BLaER1 (cell line): ENCODE data around the gene OSBPL5.
"Not testable (repeated sequence)": the region's sequence is repeated elsewhere in the genome, so short reads cannot be mapped to it uniquely, and the experiment has no call there.

Source experiments
- H3K27ac ChIP-seq: shearing (Covaris generic); formaldehyde crosslinking; 2 replicates; pipeline ENCODE4 v1.8.1; 2022
- H3K27me3 ChIP-seq: shearing (Covaris generic); formaldehyde crosslinking; 2 replicates; pipeline ENCODE4 v1.8.1; 2022
- H3K36me3 ChIP-seq: shearing (Covaris generic); formaldehyde crosslinking; 2 replicates; pipeline ENCODE4 v1.8.1; 2022
- H3K4me1 ChIP-seq: shearing (Covaris generic); formaldehyde crosslinking; 2 replicates; pipeline ENCODE4 v1.8.1; 2022
- H3K4me2 ChIP-seq: shearing (Covaris generic); formaldehyde crosslinking; 2 replicates; pipeline ENCODE4 v1.8.1; 2022
- H3K4me3 ChIP-seq: shearing (Covaris generic); formaldehyde crosslinking; 2 replicates; pipeline ENCODE4 v1.8.1; 2022
- H3K9ac ChIP-seq: shearing (Covaris generic); formaldehyde crosslinking; 2 replicates; pipeline ENCODE4 v1.8.1; 2022
- H3K9me3 ChIP-seq: shearing (Covaris generic); formaldehyde crosslinking; 2 replicates; pipeline ENCODE4 v1.8.1; 2022
- H4K20me1 ChIP-seq: shearing (Covaris generic); formaldehyde crosslinking; 2 replicates; pipeline ENCODE4 v1.8.1; 2022
- Cebpa-rat ChIP-seq: shearing (Covaris generic); IDR thresholded peaks from 2 replicates; pipeline ENCODE4 v1.8.1; 2022

OSBPL5 gene

DNA sequence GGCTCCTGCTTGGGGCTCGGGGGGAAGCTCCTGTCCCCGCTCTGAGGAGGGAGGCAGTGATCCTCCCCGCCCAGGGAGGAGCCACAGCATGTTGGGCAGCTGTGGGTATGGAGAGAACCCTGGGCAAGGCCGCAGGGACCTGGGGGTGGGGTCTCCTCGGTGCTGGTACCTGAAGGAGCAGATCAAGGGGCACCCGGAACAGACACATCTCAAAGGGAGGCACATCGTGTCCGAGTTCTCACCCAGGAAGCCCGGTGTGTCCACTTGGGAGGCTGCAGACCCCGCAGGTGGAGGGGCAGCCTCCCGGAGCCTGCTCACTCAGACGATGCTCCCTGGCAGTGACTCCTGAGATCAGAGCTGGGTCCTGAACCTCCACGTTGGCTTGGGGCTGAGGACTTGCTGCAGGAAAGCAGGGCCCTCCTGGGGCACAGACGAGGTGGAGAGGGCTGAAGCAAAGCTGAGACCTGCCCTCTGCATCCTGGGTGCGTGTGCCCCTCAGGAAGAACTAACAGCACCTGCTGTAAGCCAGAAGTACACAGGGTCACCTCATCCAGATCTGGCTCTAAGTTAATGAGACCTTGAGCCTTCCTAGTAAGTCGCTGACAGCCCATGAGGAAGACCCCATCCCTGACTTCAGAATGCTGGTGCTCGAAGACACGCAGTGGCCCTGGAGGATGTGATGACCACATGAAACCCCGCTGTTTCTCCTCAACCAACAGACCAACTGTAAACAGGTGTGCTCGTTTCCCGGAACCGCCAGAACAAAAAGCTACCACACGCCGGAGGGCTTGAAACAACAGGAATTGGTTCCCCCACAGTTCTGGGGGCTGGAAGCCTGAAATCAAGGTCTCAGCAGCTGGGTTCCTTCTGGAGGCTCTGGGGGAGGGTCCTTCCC is 5.9 kb upstream of the OSBPL5 start:
- peak overlapping the region; percentile 83 for H3K4me2 ChIP-seq
- peak overlapping the region; percentile 35; the same call in 1 of the 2 replicates for H3K27ac ChIP-seq
- 0 out of 2 replicates have a peak overlapping the region, but pooled peaks have one; percentile 28 for H3K9ac ChIP-seq
- H3K36me3 ChIP-seq: no peaks in the 10 kb centered on the region
- TF ChIP-seq Cebpa-rat: no peak
- H4K20me1 ChIP-seq: no peaks in the 10 kb centered on the region
- no peak overlapping the region for H3K4me3 ChIP-seq
- H3K4me1 ChIP-seq: peaks cover 67% of the 10 kb centered on the region
- H3K9me3 ChIP-seq: peaks cover 7% of the 10 kb centered on the region
- H3K27me3 ChIP-seq: no peaks in the 10 kb centered on the region

DNA sequence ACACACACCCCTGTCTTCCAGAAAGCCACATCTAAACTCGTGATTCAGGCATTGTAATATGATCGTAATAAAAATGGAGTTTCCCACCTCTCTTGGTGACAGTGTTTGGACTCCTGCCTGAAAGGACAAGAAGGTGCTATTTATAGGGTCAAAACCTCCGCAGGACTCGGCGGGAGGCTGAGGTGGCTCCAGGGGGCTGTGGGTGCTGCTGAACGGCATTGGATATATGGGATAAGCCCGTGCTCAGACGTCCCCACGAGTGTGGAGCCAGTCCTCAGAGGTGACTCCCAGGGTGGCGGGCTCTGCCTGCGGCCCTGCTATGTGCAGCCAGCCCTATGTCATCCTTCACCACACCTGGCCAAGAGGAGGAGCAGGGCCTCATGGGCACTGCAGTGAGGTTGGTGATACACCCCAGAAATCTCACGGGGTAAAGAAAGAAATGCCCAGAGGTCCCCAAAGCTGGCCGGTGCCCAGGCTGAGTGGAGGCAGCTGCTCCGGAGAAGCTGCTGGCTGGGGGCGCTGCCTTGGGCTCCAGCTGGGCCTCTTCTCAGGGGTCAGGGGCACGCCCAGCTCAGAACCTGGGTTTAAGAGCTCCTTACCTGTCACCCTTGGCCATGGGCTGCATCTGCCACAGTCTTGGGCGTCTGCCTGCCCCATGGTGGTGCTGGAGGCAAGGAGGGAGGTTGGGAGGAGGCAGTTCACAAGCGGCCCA is 5.1 kb upstream of the OSBPL5 start:
- peak overlapping the region; percentile 83 for H3K4me2 ChIP-seq
- no peak overlapping the region for H3K4me3 ChIP-seq
- H3K27ac ChIP-seq: peak overlapping the region; percentile 62; the same call in 1 of the 2 replicates
- no peaks in the 10 kb centered on the region for H3K27me3 ChIP-seq
- H3K9me3 ChIP-seq: no peaks in the 10 kb centered on the region
- H4K20me1 ChIP-seq: no peaks in the 10 kb centered on the region
- peaks cover 75% of the 10 kb centered on the region for H3K4me1 ChIP-seq
- no peak for TF ChIP-seq Cebpa-rat
- H3K36me3 ChIP-seq: no peaks in the 10 kb centered on the region
- peak overlapping the region; percentile 51; the same call in 1 of the 2 replicates for H3K9ac ChIP-seq

DNA sequence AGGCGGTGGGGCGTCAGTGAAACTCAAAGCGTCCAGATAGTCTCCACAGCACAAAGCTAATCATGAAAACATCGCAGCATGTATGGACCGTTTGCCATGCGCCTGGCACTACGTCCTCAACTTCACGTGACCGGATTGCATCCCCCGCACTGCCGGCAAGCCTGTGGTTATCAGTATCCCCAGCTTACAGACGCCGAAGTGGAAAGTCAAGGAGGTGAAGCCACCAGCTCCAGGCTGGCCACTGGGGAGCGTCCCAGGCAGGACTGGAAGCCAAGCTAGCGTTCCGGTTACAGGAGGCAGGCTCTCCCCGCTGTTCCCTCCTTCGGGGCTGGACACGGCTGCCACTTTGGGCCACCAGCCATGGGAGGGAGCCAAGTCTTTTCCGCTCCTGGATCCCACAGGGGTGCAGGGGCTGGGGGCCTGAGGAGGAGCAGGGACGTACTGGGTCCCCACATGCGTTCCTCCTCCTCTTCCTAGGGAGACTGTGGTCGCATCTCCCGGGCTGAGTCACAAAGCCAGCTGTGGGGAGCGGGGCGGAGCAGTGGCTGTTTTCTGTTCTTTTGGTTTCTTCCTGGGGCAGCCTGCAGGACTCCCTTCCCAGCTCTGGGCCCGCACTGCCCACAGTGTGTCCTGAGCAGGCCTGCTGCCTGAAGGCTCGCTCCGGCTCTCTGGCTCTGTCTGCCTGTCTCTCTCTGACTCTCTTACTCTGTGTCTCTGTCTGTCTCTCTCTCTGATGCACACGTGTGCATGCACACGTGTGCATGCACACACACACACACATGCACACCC is 4.3 kb upstream of the OSBPL5 start:
- H4K20me1 ChIP-seq: peaks cover 1% of the 10 kb centered on the region
- H3K9ac ChIP-seq: peak overlapping the region; percentile 51; the same call in 1 of the 2 replicates
- peak overlapping the region; percentile 49 for H3K4me3 ChIP-seq
- H3K4me2 ChIP-seq: peak overlapping the region; percentile 83
- peak overlapping the region; percentile 62 for H3K27ac ChIP-seq
- H3K4me1 ChIP-seq: peaks cover 75% of the 10 kb centered on the region
- no peaks in the 10 kb centered on the region for H3K27me3 ChIP-seq
- H3K36me3 ChIP-seq: no peaks in the 10 kb centered on the region
- TF ChIP-seq Cebpa-rat: no peak
- H3K9me3 ChIP-seq: no peaks in the 10 kb centered on the region

DNA sequence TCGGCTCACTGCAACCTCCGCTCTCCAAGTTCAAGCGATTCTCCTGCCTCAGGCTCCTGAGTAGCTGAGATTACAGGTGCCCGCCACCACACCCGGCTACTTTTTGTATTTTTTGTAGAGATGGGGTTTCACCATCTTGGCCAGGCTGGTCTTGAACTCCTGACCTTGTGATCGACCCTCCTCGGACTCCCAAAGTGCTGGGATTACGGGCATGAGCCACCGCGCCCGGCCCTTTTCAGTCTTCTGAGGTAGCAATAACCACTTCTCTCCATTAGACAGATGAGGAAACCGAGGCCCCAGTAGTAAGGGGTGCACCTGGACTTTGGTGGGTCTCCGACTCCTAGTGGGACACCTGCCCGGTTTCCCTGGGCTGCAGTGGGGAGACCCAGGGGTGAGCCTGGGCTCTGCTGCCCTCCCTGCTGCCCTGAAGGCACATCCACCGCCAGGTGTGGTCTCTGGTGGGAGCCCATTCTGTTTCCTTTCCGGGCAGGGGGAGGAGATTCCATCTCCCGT is 3.7 kb upstream of the OSBPL5 start:
- Histone ChIP-seq H3K27ac (peak overlapping the region; percentile 62), H3K4me1 (peaks cover 82% of the 10 kb centered on the region), H3K4me3 (peak overlapping the region; percentile 49), H3K4me2 (peak overlapping the region; percentile 83), H3K9ac (peak overlapping the region; percentile 51; the same call in 1 of the 2 replicates)
- not testable (repeated sequence) for H3K9me3 ChIP-seq, H4K20me1 ChIP-seq, H3K36me3 ChIP-seq, H3K27me3 ChIP-seq

DNA sequence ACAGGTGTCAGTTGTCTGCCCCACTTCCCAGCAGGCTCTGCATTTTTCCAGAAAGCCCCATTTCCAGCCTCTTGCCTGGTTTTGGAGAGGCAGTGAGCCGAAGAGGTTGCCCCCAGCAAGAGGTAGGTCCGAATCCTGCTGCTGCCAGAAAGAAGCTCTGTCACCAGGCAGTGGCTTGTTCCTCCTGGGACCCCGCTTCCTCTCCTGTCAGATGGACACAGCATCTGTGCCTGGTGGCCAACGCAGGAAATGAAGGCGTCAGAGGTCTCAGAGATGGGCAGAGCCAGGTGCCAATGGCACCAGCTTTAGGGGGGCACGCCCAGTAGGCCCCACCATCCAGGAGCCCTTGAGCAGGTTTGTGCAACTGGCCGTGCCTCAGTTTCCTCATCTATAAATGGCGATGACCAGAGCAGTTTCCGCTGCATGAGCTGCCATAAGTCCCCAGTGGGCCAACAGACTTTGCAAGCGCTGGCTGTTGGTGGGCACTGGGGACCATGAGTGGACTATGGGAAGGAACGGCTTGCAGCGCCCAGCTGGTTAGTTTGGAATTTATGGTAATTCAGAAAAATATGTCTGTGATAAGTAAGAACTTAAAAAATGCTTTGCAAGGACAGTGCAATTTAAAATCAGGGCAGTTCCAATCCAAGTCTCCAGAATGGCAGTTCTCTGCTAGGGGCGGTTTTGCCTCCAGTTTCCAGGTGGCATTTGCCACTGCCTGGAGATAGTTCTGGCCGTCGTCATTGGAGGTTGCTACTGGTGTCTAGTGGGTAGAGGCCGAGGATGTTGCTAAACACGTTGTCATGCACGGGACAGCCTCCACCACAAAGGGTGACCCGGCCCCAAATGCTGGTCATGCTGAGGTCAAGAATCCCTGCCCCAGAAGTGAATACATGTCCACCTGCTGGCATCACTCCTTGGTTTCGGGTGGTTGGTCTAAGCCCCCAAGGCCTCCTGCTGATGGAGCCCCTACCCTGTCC is 2.3 kb upstream of the OSBPL5 start:
- Histone ChIP-seq H3K9ac (no peak overlapping the region), H3K36me3 (no peaks in the 10 kb centered on the region), H4K20me1 (peaks cover 21% of the 10 kb centered on the region), H3K9me3 (no peaks in the 10 kb centered on the region), H3K4me2 (peak overlapping the region; percentile 95), H3K4me3 (no peak overlapping the region), H3K4me1 (peaks cover 93% of the 10 kb centered on the region), H3K27me3 (no peaks in the 10 kb centered on the region), H3K27ac (no peak overlapping the region)
- no peak for TF ChIP-seq Cebpa-rat

DNA sequence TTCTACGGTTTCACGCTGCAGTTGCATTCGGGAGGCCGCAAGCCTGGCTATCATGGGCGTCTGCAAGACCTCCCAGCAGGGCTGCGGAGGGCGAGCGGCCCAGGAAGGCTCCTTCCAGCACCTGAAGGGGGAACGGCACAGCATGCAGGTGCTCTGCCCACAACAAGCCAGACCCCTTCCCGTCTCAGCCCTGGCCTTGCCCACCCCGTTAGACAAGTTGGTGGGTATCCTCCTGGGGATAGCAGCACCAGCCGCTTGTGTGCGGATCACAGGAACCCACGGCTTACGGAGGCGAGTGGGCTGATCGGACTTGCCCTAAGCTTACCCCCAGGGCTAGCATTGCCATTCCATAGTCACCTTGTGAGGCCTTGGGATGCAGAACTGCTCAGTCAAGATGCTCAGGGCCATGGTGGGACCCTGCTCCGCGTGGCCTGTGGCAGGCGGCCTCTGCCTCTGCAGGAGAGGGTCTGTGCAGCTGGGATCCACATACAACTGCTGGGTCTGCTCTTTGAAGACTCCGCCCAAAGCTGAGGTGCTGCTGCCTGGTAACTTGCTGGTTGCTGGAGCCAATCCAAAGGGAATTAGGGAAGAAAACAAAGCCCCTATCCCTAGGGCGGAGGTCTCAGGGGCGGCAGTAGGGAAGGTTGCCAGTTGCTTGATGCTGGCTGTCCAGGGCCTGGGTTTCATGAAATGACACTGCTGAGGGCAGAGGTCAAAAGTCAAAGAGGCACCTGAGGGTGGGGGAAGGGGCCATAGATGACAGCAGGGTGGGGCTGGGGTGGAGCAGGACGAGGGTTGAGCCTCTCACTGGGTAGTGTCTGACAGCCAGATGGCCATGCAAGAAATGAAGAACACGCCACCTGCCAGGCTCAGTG is 1.4 kb upstream of the OSBPL5 start:
- no peak overlapping the region for H3K4me3 ChIP-seq
- H3K9ac ChIP-seq: no peak overlapping the region
- H3K27me3 ChIP-seq: no peaks in the 10 kb centered on the region
- TF ChIP-seq Cebpa-rat: no peak
- H3K9me3 ChIP-seq: no peaks in the 10 kb centered on the region
- H3K4me2 ChIP-seq: peak overlapping the region; percentile 95
- no peaks in the 10 kb centered on the region for H3K36me3 ChIP-seq
- peaks cover 30% of the 10 kb centered on the region for H4K20me1 ChIP-seq
- peaks cover 93% of the 10 kb centered on the region for H3K4me1 ChIP-seq
- no peak overlapping the region for H3K27ac ChIP-seq

DNA sequence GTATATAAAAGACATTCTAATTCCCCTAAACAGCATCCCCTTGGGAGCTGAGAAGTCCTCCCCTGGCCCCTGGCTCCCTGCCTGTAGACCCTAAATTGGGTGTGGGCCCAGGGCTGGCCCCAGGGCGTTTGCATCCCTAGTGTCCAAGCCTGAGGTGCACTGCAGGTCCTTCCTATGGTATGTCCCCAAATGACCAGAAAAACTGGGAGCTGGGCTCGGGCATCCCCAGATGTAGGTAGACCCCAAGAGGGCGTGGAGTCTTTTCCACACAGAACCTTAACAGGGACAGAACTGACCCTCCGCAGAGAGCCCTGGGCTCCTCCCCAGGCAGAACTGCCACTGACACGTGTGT is 782 bp upstream of the OSBPL5 start:
- Histone ChIP-seq H3K4me2 (peak overlapping the region; percentile 95), H3K9ac (peak overlapping the region; percentile 81; the same call in 1 of the 2 replicates), H3K27me3 (no peaks in the 10 kb centered on the region), H3K4me1 (peaks cover 93% of the 10 kb centered on the region), H3K9me3 (no peaks in the 10 kb centered on the region), H3K4me3 (peak overlapping the region; percentile 83; the same call in 1 of the 2 replicates), H3K27ac (no peak overlapping the region), H3K36me3 (no peaks in the 10 kb centered on the region), H4K20me1 (peaks cover 37% of the 10 kb centered on the region)
- TF ChIP-seq Cebpa-rat: no peak
